HepG2 (cell line): ENCODE results near the gene SUMO4.

Experiments used
- CREBL2 ChIP-seq: sonication (generic); formaldehyde crosslinking; IDR thresholded peaks from 2 replicates; pipeline ENCODE4 v1.8.1; 2023; ENCODE audit warnings: missing genetic modification reagents, mild to moderate bottlenecking, borderline replicate concordance
- CREM ChIP-seq, 2 experiments: sonication (generic) in 1 of 2; formaldehyde crosslinking in 1 of 2; IDR thresholded peaks; 2 replicates each; pipeline versions ENCODE4 v1.4.0 to v1.6.1; 2016 to 2020; ENCODE audit warnings: antibody characterized with exemption in 1 of 2, mild to moderate bottlenecking in 1 of 2, missing genetic modification reagents in 1 of 2
- E2F1 ChIP-seq: sonication (generic); formaldehyde crosslinking; IDR thresholded peaks from 2 replicates; pipeline ENCODE4 v1.5.0; 2020; ENCODE audit warnings: missing genetic modification reagents
- EZH2 ChIP-seq: conservative IDR thresholded peaks from 2 replicates; pipeline ENCODE4 v1.6.1; 2012; ENCODE audit warnings: mild to moderate bottlenecking, low read depth, low read length, moderate library complexity
- HDAC2 ChIP-seq: sonication (generic); formaldehyde crosslinking; IDR thresholded peaks from 2 replicates; pipeline ENCODE4 v1.4.0; 2020; ENCODE audit warnings: missing genetic modification reagents
- MTA3 ChIP-seq: sonication (generic); formaldehyde crosslinking; IDR thresholded peaks from 2 replicates; pipeline ENCODE4 v1.4.0; 2020; ENCODE audit warnings: missing genetic modification reagents
- NFRKB ChIP-seq: fragments of 450-650 bp; IDR thresholded peaks from 2 replicates; pipeline ENCODE4 v1.6.1; 2017
- POLR2A ChIP-seq, 2 experiments: IDR thresholded peaks; 2 replicates each; pipeline ENCODE4 v1.6.1; 2011; ENCODE audit warnings: low read depth in 2 of 2, low read length in 2 of 2, mild to moderate bottlenecking in 1 of 2, moderate library complexity in 1 of 2; ENCODE audit not compliant: insufficient read depth in 1 of 2
- SMC3 ChIP-seq: IDR thresholded peaks from 2 replicates; pipeline ENCODE4 v1.6.1; 2011; ENCODE audit warnings: low read length, improper control_type of control experiment
- SRSF9 ChIP-seq: fragments of 200-400 bp; formaldehyde crosslinking; IDR thresholded peaks from 2 replicates; pipeline ENCODE4 v1.6.1; 2018; ENCODE audit warnings: borderline replicate concordance, mild to moderate bottlenecking, low read depth, low read length; ENCODE audit not compliant: insufficient read depth, poor library complexity, severe bottlenecking
- ZBTB26 ChIP-seq: IDR thresholded peaks from 2 replicates; pipeline ENCODE4 v1.6.1; 2016; ENCODE audit warnings: missing compliant biosample characterization, missing genetic modification reagents, borderline replicate concordance
- ZNF138 ChIP-seq: sonication (generic); formaldehyde crosslinking; IDR thresholded peaks from 2 replicates; pipeline ENCODE4 v1.5.0; 2020; ENCODE audit warnings: mild to moderate bottlenecking, low read depth, missing genetic modification reagents
- ZNF510 ChIP-seq: sonication (generic); formaldehyde crosslinking; IDR thresholded peaks from 2 replicates; pipeline ENCODE4 v1.4.0; 2020; ENCODE audit warnings: low read depth, mild to moderate bottlenecking, missing genetic modification reagents

- TF ChIP-seq E2F1 (CRISPR knock-in tag): no peak
- TF ChIP-seq NFRKB: no peak
- TF ChIP-seq ZNF138 (CRISPR knock-in tag): no peak
- TF ChIP-seq CREM (IDR thresholded peaks at IDR 0.05): no peak
- no peak for TF ChIP-seq CREM (CRISPR knock-in tag; IDR thresholded peaks at IDR 0.05)
- no peak for TF ChIP-seq HDAC2
- no peak for TF ChIP-seq SRSF9
- no peak for TF ChIP-seq SMC3
- no peak for TF ChIP-seq ZNF510 (CRISPR knock-in tag)
- TF ChIP-seq ZBTB26 (CRISPR knock-in tag): no peak
- no peak for TF ChIP-seq EZH2
- no peak for TF ChIP-seq POLR2A (IDR thresholded peaks at IDR 0.05; ENCODE audit: insufficient read depth in 1 of 2, low read depth in 2 of 2, low read length in 2 of 2)
- no peak for TF ChIP-seq CREBL2
- no peak for TF ChIP-seq MTA3 (CRISPR knock-in tag)
Observed at GRCh38 chr6:149419696-149420404, 19.8 kb downstream of the SUMO4 start.
